T-helper 2 cell treated with Interferon-gamma antibody and Interleukin-4, amounts not matched to agents 5 μg/mL and 100 μg/mL, for 36 hours (primary cell): ENCODE results near the gene IKZF1.

Source experiments
- DNase-seq: peaks from one replicate; pipeline ENCODE4 v3.0.0; 2021; ENCODE audit warnings: low spot score
- H3K27ac Mint-ChIP-seq: one replicate; pipeline ENCODE4 v1.8.0; 2021; ENCODE audit warnings: mild to moderate bottlenecking, mixed read lengths
- H3K27me3 Mint-ChIP-seq: one replicate; pipeline ENCODE4 v1.8.0; 2021; ENCODE audit warnings: low read depth, mixed read lengths
- H3K36me3 Mint-ChIP-seq: one replicate; pipeline ENCODE4 v1.8.0; 2021; ENCODE audit warnings: low read depth, mixed read lengths
- H3K4me1 Mint-ChIP-seq: one replicate; pipeline ENCODE4 v1.8.0; 2021; ENCODE audit warnings: low read depth, mixed read lengths
- H3K4me3 Mint-ChIP-seq: one replicate; pipeline ENCODE4 v1.8.0; 2022; ENCODE audit warnings: mild to moderate bottlenecking, moderate library complexity, mixed read lengths
- H3K9me3 Mint-ChIP-seq: one replicate; pipeline ENCODE4 v1.8.0; 2021; ENCODE audit warnings: mixed read lengths

The IKZF1 gene

DNA sequence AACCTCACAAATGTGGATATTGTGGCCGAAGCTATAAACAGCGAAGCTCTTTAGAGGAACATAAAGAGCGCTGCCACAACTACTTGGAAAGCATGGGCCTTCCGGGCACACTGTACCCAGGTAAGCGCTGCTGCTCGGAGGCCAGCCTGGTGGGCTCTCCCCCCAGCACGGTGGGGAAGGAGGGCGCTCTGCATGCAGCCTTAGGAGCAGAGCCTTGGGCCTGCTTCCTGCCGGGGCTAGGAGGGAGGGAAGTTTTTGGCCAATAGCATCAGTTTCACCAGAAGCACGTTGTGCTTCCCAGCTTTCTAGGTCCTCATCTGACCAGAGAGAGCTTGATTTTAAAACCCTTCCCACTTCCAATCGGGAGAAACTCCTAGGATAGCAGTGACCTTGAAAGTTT, 82.8 kb downstream of the IKZF1 start:
- no peak overlapping the region for H3K27ac Mint-ChIP-seq
- no peak overlapping the region for H3K4me3 Mint-ChIP-seq

DNA sequence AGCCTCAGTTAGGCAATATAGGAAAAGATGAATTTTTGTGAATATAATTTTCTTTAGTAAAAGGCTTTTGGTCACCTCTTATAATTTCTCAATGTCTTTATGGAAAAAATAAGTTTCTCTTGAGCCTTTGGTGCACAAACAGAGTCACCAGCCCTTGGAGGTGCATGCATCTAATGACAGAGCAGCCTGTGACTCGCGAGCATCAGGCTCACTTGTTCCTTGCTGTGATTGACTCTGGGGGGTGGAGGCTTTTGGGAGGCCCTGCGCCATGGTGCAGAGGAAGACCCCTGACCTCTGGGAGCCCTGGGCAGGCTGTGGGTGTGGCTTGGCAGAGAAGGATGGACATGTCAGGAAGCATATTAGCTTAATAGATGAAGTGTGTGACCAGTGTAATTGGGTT, 85.4 kb downstream of the IKZF1 start:
- no peak overlapping the region for H3K4me3 Mint-ChIP-seq
- peaks cover 68% of the 10 kb centered on the region for H3K4me1 Mint-ChIP-seq

More for the DNA sequence above, 82.8 kb downstream of the IKZF1 start:
- Mint-ChIP-seq H3K4me1 (peaks cover 60% of the 10 kb centered on the region), H3K27me3 (no peaks in the 10 kb centered on the region), H3K36me3 (peaks cover 91% of the 10 kb centered on the region), H3K9me3 (no peaks in the 10 kb centered on the region)
- no peak for DNase-seq

DNA sequence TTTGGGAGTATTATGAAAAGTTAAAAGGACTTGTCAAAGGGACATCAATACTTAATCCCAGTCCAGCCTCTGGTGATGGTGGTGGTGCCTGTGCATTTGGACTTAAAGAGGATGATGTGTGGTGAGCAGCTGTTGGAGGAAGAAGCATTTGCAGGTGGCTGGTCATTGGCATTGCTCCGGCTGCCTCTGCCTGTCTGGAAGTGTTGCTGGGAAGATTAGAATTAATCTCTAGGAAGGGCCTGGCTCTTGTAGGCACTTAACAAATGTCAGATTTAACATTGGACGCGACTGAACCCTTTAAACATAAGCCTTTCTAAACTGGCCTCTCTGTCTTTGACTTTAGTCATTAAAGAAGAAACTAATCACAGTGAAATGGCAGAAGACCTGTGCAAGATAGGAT, 86.9 kb downstream of the IKZF1 start:
- peak overlapping the region; percentile 80 for H3K27ac Mint-ChIP-seq
- DNase-seq: no peak
- no peaks in the 10 kb centered on the region for H3K9me3 Mint-ChIP-seq
- H3K4me3 Mint-ChIP-seq: peak overlapping the region; percentile 40
- H3K27me3 Mint-ChIP-seq: no peaks in the 10 kb centered on the region
- H3K4me1 Mint-ChIP-seq: peaks cover 72% of the 10 kb centered on the region
- peaks cover 86% of the 10 kb centered on the region for H3K36me3 Mint-ChIP-seq

More for the DNA sequence above, 85.4 kb downstream of the IKZF1 start:
- no peak for DNase-seq
- Mint-ChIP-seq H3K27ac (peak overlapping the region; percentile 64), H3K36me3 (peaks cover 89% of the 10 kb centered on the region), H3K27me3 (no peaks in the 10 kb centered on the region), H3K9me3 (no peaks in the 10 kb centered on the region)

DNA sequence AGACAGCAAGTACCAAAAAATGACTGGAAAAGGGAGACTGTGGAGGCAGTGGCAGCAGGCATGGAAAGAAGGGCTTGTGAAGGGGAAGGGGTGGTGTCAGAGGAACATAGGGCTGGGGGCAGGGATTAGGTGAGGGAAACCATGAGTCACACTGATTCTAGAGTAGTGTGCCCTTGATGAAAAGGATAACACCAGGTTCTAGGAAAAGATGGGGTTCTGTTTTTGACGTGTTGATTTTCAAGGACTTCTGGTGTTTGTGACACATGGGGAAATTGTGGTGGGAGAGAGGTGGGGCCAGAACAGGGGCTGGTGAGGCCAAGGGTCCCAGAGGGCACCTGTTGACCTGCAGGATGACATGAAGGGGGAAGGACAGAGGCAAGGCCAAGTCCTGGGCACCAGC, 88.6 kb downstream of the IKZF1 start:
- Mint-ChIP-seq H3K4me1 (peaks cover 82% of the 10 kb centered on the region), H3K4me3 (peak overlapping the region; percentile 86), H3K36me3 (peaks cover 86% of the 10 kb centered on the region), H3K27me3 (no peaks in the 10 kb centered on the region), H3K9me3 (no peaks in the 10 kb centered on the region), H3K27ac (peak overlapping the region; percentile 97)
- DNase-seq: peak; percentile 77

DNA sequence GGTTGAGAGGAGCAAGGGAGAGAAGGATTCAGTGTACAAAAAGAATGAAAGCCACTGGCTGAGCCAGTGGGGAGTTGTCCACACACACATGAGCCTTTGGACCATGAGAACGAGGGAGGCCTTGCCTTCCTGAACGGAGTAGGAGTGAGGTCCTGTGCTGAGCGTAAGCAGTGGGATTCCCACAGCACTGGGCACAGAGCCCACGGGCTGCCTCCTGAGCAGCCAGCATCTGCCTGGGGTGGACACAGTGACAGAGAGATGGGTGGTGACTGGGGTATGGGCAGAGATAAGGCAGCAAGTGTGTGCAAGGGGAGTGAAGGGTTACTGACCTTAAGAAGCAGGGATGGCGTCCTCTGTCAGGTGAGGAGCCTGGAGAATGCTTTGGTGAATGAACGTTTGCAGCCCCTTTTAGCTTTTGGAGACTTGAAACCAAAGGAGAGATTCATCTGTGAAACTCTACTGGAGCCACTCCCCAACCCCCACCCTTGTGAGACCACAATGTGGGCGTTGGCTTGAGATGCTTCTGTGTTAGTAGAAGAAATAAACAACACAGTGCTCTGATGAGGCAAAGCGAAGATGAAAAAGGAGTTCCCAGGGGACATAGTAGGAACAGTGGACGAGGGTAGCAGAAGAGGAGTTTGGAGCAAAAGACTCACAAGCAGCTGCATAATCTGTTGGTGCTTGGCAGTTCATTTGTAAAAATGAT, 89.2 kb downstream of the IKZF1 start:
- H3K9me3 Mint-ChIP-seq: no peaks in the 10 kb centered on the region
- H3K27me3 Mint-ChIP-seq: no peaks in the 10 kb centered on the region
- peak; percentile 73 for DNase-seq
- H3K4me1 Mint-ChIP-seq: peaks cover 84% of the 10 kb centered on the region
- H3K4me3 Mint-ChIP-seq: peak overlapping the region; percentile 86
- peak overlapping the region; percentile 97 for H3K27ac Mint-ChIP-seq
- peaks cover 87% of the 10 kb centered on the region for H3K36me3 Mint-ChIP-seq

DNA sequence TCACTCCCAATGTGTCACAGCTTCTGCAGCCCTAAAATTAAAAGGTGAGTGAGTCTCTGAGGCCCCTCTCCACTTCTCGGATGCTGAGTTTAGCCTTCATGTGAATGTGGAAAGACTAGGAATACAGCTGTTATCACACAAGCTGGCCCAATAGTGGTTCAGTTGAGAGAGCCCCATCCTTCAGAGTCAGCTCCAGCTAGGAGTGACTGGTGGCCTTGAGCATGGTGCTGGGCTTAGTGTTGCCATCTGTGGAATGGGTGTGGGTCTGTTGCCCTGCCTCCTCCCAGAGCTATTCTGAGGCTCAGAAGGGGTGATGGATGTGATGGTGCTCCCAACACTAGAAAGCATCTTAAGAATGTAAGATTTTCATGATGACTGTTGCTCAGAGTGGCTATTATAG, 89.8 kb downstream of the IKZF1 start:
- Mint-ChIP-seq H3K4me1 (peaks cover 83% of the 10 kb centered on the region), H3K27ac (peak overlapping the region; percentile 97), H3K36me3 (peaks cover 88% of the 10 kb centered on the region), H3K27me3 (no peaks in the 10 kb centered on the region), H3K9me3 (no peaks in the 10 kb centered on the region), H3K4me3 (peak overlapping the region; percentile 86)
- no peak for DNase-seq

DNA sequence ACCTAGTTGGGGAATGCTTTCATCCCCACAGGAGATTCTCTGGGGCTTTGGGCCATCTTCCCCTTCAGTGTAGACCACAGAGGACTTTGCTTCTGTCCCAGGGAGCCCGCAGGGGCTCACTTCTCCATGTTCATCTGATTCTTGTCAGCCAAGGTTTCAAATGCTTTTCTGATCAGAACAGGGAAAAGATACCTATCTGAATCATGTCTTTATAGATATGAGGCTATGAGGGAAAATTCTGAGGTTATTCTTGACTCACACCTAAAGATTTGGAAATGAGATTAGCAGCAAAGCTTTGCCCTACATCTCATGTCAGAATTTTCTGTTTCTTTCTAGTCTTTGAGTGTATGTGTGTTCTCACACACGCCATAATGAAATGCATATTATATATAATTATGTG, 92.3 kb downstream of the IKZF1 start:
- Mint-ChIP-seq H3K27me3 (no peaks in the 10 kb centered on the region), H3K4me3 (peak overlapping the region; percentile 75), H3K4me1 (peaks cover 65% of the 10 kb centered on the region), H3K27ac (peak overlapping the region; percentile 80), H3K9me3 (no peaks in the 10 kb centered on the region), H3K36me3 (peaks cover 87% of the 10 kb centered on the region)
- peak; percentile 57 for DNase-seq

DNA sequence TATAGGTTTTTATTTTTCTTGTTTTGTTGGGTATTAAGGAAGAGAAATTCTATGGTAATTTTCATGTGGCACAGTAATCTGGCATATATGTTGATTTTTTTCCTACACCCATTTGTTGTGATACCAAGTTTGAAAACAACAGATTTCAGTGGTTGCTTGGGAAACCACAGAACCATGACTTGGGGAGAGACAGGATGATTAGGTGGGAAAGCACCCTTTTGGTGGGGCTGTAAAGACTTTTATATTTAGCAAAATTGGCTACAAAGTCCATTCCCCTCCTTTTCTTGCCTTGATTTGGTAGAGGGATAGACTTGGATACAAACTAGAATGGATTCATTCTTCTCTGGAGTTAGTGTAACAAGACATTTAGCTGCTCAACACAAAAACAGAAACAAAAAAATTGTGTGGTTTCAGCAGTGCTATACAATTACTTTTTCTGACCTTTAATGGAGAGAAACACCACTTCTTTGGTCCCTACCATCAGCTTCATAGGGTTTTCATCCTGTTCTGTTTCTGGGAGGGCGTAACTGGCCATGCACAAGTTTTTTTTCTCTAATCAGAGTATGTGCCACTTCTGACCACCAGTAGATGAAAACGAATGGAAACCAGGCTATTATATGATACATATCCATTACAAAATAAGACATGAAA, 92.9 kb downstream of the IKZF1 start:
- no peaks in the 10 kb centered on the region for H3K9me3 Mint-ChIP-seq
- peak overlapping the region; percentile 80 for H3K27ac Mint-ChIP-seq

DNA sequence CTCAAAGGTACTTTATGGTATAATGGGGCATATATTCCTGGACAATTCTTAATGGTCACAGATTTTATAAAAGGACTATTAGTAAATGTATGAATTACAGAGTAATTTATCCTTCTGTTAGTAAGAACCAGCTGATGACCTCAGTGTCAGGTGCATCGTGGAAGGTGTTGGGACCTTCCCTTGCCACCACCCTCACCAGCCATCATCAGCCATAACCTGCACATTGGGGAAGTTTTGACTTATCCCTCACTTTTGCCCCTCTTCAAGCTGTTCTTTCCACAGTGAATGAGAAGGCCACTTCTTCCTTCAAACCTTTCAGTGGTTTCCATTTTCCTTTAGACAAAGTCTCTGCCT, 93.4 kb downstream of the IKZF1 start:
- Mint-ChIP-seq H3K36me3 (peaks cover 87% of the 10 kb centered on the region), H3K4me1 (peaks cover 59% of the 10 kb centered on the region), H3K27ac (peak overlapping the region; percentile 80), H3K9me3 (no peaks in the 10 kb centered on the region), H3K27me3 (no peaks in the 10 kb centered on the region), H3K4me3 (peak overlapping the region; percentile 54)
- DNase-seq: no peak

More for the DNA sequence above, 92.9 kb downstream of the IKZF1 start:
- peak; percentile 63 for DNase-seq
- Mint-ChIP-seq H3K27me3 (no peaks in the 10 kb centered on the region), H3K4me3 (peak overlapping the region; percentile 75), H3K36me3 (peaks cover 87% of the 10 kb centered on the region), H3K4me1 (peaks cover 61% of the 10 kb centered on the region)

DNA sequence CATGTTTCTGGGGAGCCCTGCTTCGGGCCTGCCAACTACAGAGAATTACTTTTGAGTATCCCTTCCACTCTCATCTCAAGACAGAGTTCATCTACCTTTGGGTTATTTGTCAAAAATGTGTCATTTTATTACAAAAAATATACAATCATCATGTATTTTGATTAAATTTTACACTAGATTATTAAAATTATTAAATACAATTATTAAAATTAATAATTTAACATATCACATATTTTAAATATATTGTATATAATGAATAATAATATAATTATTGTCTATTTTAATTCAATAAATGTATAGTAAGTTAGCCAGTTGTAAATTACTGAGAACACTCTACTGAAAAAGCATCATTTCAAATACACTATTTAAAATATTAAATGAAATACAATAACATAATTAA, 94.7 kb downstream of the IKZF1 start:
- peaks cover 56% of the 10 kb centered on the region for H3K4me1 Mint-ChIP-seq
- no peak overlapping the region for H3K27ac Mint-ChIP-seq
- peaks cover 87% of the 10 kb centered on the region for H3K36me3 Mint-ChIP-seq

DNA sequence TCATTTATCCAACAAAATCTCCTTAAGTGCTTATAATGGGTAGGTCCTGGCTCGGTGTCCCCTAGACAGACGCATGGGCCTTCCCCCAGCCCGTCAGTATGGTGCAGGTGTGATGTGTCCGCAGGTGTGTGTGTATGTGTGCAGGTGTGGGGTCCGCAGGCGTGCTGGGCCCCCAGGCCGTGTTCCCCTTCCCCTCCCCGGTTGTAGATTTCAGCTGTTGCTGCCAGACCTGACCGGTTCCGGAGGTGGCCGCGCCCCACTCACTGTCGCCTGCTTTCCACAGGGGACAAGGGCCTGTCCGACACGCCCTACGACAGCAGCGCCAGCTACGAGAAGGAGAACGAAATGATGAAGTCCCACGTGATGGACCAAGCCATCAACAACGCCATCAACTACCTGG, 95.1 kb downstream of the IKZF1 start:
- Mint-ChIP-seq H3K4me1 (peaks cover 52% of the 10 kb centered on the region), H3K9me3 (no peaks in the 10 kb centered on the region), H3K27ac (no peak overlapping the region), H3K36me3 (peaks cover 87% of the 10 kb centered on the region), H3K27me3 (no peaks in the 10 kb centered on the region), H3K4me3 (no peak overlapping the region)
- no peak for DNase-seq

More for the DNA sequence above, 94.7 kb downstream of the IKZF1 start:
- no peak for DNase-seq
- H3K9me3 Mint-ChIP-seq: no peaks in the 10 kb centered on the region
- no peaks in the 10 kb centered on the region for H3K27me3 Mint-ChIP-seq
- no peak overlapping the region for H3K4me3 Mint-ChIP-seq

DNA sequence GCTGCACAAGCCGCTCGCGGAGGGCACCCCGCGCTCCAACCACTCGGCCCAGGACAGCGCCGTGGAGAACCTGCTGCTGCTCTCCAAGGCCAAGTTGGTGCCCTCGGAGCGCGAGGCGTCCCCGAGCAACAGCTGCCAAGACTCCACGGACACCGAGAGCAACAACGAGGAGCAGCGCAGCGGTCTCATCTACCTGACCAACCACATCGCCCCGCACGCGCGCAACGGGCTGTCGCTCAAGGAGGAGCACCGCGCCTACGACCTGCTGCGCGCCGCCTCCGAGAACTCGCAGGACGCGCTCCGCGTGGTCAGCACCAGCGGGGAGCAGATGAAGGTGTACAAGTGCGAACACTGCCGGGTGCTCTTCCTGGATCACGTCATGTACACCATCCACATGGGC, 95.6 kb downstream of the IKZF1 start:
- peaks cover 50% of the 10 kb centered on the region for H3K4me1 Mint-ChIP-seq
- no peak overlapping the region for H3K27ac Mint-ChIP-seq
- no peaks in the 10 kb centered on the region for H3K27me3 Mint-ChIP-seq
- H3K9me3 Mint-ChIP-seq: no peaks in the 10 kb centered on the region
- no peak overlapping the region for H3K4me3 Mint-ChIP-seq
- no peak for DNase-seq
- H3K36me3 Mint-ChIP-seq: peaks cover 89% of the 10 kb centered on the region

DNA sequence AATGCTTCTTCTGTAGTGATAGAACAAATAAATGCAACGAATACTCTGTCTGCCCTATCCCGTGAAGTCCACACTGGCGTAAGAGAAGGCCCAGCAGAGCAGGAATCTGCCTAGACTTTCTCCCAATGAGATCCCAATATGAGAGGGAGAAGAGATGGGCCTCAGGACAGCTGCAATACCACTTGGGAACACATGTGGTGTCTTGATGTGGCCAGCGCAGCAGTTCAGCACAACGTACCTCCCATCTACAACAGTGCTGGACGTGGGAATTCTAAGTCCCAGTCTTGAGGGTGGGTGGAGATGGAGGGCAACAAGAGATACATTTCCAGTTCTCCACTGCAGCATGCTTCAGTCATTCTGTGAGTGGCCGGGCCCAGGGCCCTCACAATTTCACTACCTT, 99.9 kb downstream of the IKZF1 start:
- H3K27ac Mint-ChIP-seq: no peak overlapping the region
- H3K4me1 Mint-ChIP-seq: peaks cover 37% of the 10 kb centered on the region
- no peaks in the 10 kb centered on the region for H3K9me3 Mint-ChIP-seq
- no peak overlapping the region for H3K4me3 Mint-ChIP-seq
- H3K36me3 Mint-ChIP-seq: peaks cover 68% of the 10 kb centered on the region
- DNase-seq: no peak
- H3K27me3 Mint-ChIP-seq: no peaks in the 10 kb centered on the region

DNA sequence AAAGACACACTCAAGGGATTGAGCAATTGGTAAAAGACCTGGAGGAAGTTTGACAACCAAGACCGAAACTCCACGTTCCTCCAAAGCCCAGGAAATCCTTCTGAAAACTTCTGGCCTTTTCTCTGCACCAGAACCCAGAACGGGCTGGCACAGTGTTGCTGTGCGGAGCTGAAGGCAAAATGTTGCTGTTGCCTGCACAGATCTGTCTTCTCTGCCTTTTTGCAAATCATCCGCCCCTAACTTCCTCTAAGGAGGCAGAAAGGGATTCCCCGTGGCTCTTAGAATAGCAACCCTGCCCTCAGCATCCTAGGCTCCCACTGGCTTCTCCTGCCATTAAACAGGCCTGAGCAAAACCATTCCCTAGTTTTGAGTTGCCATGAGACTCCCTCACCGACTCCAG, 100.7 kb downstream of the IKZF1 start:
- Mint-ChIP-seq H3K36me3 (peaks cover 61% of the 10 kb centered on the region), H3K27me3 (no peaks in the 10 kb centered on the region)
- DNase-seq: no peak

More for the DNA sequence above, 100.7 kb downstream of the IKZF1 start:
- no peaks in the 10 kb centered on the region for H3K9me3 Mint-ChIP-seq
- H3K4me1 Mint-ChIP-seq: peaks cover 43% of the 10 kb centered on the region
- no peak overlapping the region for H3K4me3 Mint-ChIP-seq
- no peak overlapping the region for H3K27ac Mint-ChIP-seq
